ENCODE data around the gene COX8A. TPM values are rescaled to one million over a fixed set of nuclear protein-coding genes. Genes with fewer than 3 reads are reported as not detected.

The COX8A gene
- total RNA-seq (2022; extraction: Qiagen RNA extraction; ENCODE audit: low read depth): 794 to 1,065 TPM (median 979 TPM) in 5 replicates

GRCh38 chr11:63974259-63975143 is at the start of gene COX8A:
TSS of gene COX8A (plus strand) at chr11:63974620. CDS start at chr11:63974681, 61 bp downstream.

GRCh38 chr11:63938479-63939396 is 35.7 kb upstream of the COX8A start, which contains the start of gene NAA40:
TSS of gene NAA40 (plus strand) at chr11:63939002. CDS start at chr11:63939097, 95 bp downstream.

GRCh38 chr11:63986156-63986931 is 11.9 kb downstream of the COX8A start, which contains the start of gene OTUB1:
TSS of gene OTUB1 (plus strand) at chr11:63986438. CDS start at chr11:63986457, 19 bp downstream.

Other genes with a start within 250 kb of the COX8A start
- gene ZFTA, start 205.8 kb upstream of the COX8A start, total RNA-seq (2022; extraction: Qiagen RNA extraction; ENCODE audit: low read depth): 4.1 to 6.8 TPM (median 5.6 TPM) in 5 replicates
- gene SPINDOC, start 161.2 kb upstream of the COX8A start, total RNA-seq (2022; extraction: Qiagen RNA extraction; ENCODE audit: low read depth): 35.0 to 48.6 TPM (median 47.7 TPM) in 5 replicates
- gene MARK2, start 135.5 kb upstream of the COX8A start, total RNA-seq (2022; extraction: Qiagen RNA extraction; ENCODE audit: low read depth): 25.2 to 31.8 TPM (median 28.8 TPM) in 5 replicates
- gene RCOR2, start 57.5 kb upstream of the COX8A start, total RNA-seq (2022; extraction: Qiagen RNA extraction; ENCODE audit: low read depth): 0.70 to 1.2 TPM (median 1.0 TPM) in 5 replicates
- gene NAA40, start 35.6 kb upstream of the COX8A start, total RNA-seq (2022; extraction: Qiagen RNA extraction; ENCODE audit: low read depth): 13.6 to 17.0 TPM (median 15.0 TPM) in 5 replicates
- 105 to 135 TPM (median 126 TPM) in 5 replicates for gene OTUB1, start 11.8 kb downstream of the COX8A start, total RNA-seq (2022; extraction: Qiagen RNA extraction; ENCODE audit: low read depth)
- 0.03 to 0.09 TPM (median 0.05 TPM) in 4 of 5 replicates, not detected in the other for gene FLRT1, start 61.3 kb downstream of the COX8A start, total RNA-seq (2022; extraction: Qiagen RNA extraction; ENCODE audit: low read depth)
- 8.8 to 15.6 TPM (median 13.6 TPM) in 5 replicates for gene MACROD1, start 191.5 kb downstream of the COX8A start, total RNA-seq (2022; extraction: Qiagen RNA extraction; ENCODE audit: low read depth)
- gene STIP1, start 211.6 kb downstream of the COX8A start, total RNA-seq (2022; extraction: Qiagen RNA extraction; ENCODE audit: low read depth): 226 to 259 TPM (median 251 TPM) in 5 replicates
- 0.64 to 3.3 TPM (median 1.0 TPM) in 5 replicates for gene FERMT3, start 232.1 kb downstream of the COX8A start, total RNA-seq (2022; extraction: Qiagen RNA extraction; ENCODE audit: low read depth)

Measured in A549 treated with GW870086 at 1 μM for 4 hours (cell line).